Karpas-422 (cell line): ENCODE measurements around the gene NCAPG2. TPM values are rescaled to one million over a fixed set of nuclear protein-coding genes. Genes with fewer than 3 reads are reported as not detected.

ENCODE experiments used
- DNase-seq: peaks from one replicate; pipeline ENCODE4 v3.0.0-alpha.2; 2015
- H2AFZ ChIP-seq: fragments of 200-600 bp; sonication (generic); 2 replicates; pipeline ENCODE4 v1.6.1; 2014; ENCODE audit warnings: antibody characterized with exemption, low read length, mixed read lengths
- H3K27ac ChIP-seq: fragments of 200-600 bp; sonication (generic); 2 replicates; pipeline ENCODE4 v1.5.1; 2014; ENCODE audit warnings: mild to moderate bottlenecking, low read length, moderate library complexity
- H3K27me3 ChIP-seq: fragments of 200-600 bp; sonication (generic); 2 replicates; pipeline ENCODE4 v1.6.1; 2014; ENCODE audit warnings: low read length, mixed read lengths
- H3K36me3 ChIP-seq: fragments of 200-600 bp; sonication (generic); 2 replicates; pipeline ENCODE4 v1.6.1; 2014; ENCODE audit warnings: low read length, mixed read lengths; ENCODE audit not compliant: insufficient read depth
- H3K4me1 ChIP-seq: fragments of 200-600 bp; sonication (generic); 2 replicates; pipeline ENCODE4 v1.6.1; 2014; ENCODE audit warnings: mild to moderate bottlenecking, low read length, mixed read lengths
- H3K4me2 ChIP-seq: fragments of 200-600 bp; sonication (generic); 2 replicates; pipeline ENCODE4 v1.6.1; 2014; ENCODE audit warnings: low read length, low read depth, mild to moderate bottlenecking; ENCODE audit not compliant: poor library complexity, severe bottlenecking
- H3K4me3 ChIP-seq: fragments of 200-600 bp; sonication (generic); 2 replicates; pipeline ENCODE4 v1.5.1; 2014; ENCODE audit warnings: mild to moderate bottlenecking, antibody characterized with exemption, low read length, mixed read lengths
- H3K79me2 ChIP-seq: fragments of 200-600 bp; sonication (generic); 2 replicates; pipeline ENCODE4 v1.6.1; 2014; ENCODE audit warnings: mild to moderate bottlenecking, low read length, mixed read lengths
- H3K9ac ChIP-seq: fragments of 200-600 bp; sonication (generic); 2 replicates; pipeline ENCODE4 v1.6.0; 2014; ENCODE audit warnings: low read length
- H3K9me2 ChIP-seq: fragments of 200-600 bp; sonication (generic), shearing (Covaris generic); replicated peaks from 2 replicates; pipeline ENCODE4 v1.6.0; 2014; ENCODE audit warnings: mild to moderate bottlenecking, low read length, moderate library complexity; ENCODE audit not compliant: insufficient read depth
- H3K9me3 ChIP-seq: fragments of 300-700, 200-600 bp; sonication (generic); 2 replicates; pipeline ENCODE4 v1.6.1; 2014; ENCODE audit warnings: low read length, mixed read lengths
- H4K20me1 ChIP-seq: fragments of 200-600 bp; sonication (generic); 2 replicates; pipeline ENCODE4 v1.6.1; 2014; ENCODE audit warnings: mild to moderate bottlenecking, antibody characterized with exemption, low read length, low read depth; ENCODE audit not compliant: insufficient read depth
- total RNA-seq: library from RNA; depleted of rRNA; stranded (reverse); fragments of >200 nt; shearing (Covaris generic); gene quantifications from 2 replicates; pipeline ENCODE4 v1.2.3, GENCODE V29; 2014; ENCODE audit warnings: low replicate concordance

The NCAPG2 gene
- total RNA-seq, 1 experiment from 2014 or later = 23.4 TPM

DNA sequence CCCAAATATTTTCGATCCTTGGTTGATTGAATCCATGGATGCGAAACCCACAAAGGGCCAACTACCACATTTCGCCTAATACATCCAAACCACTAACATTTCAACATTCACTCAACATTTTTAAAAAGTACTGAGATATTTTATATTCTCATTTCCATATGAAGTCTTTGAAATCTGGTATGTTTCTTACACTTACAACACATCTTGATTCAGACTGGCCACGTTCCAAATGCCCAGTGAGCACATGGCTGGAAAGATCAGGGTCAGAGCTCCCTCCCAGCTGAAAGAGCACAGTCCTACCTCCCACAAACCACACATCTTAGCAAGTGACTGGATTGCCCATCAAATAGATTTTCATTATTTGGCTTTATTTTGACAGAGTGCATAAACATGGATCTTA lies 18.9 kb downstream of the NCAPG2 start:
- Histone ChIP-seq H2AFZ (no peak overlapping the region), H3K9me3 (no peaks in the 10 kb centered on the region), H3K27me3 (no peaks in the 10 kb centered on the region), H3K4me3 (no peak overlapping the region), H4K20me1 (no peaks in the 10 kb centered on the region), H3K27ac (no peak overlapping the region), H3K79me2 (peaks cover 5% of the 10 kb centered on the region), H3K9ac (no peak overlapping the region), H3K36me3 (peaks cover 66% of the 10 kb centered on the region), H3K9me2 (no peaks in the 10 kb centered on the region), H3K4me2 (no peak overlapping the region), H3K4me1 (no peaks in the 10 kb centered on the region)
- DNase-seq = no peak

GRCh38 chr7:158684329-158684728 lies 20.3 kb downstream of the NCAPG2 start:
- H3K79me2 ChIP-seq = 0 out of 2 replicates have a peak, but pooled peaks cover 4% of the 10 kb centered on the region
- no peak overlapping the region for H3K9ac ChIP-seq
- no peak overlapping the region for H2AFZ ChIP-seq
- H3K27me3 ChIP-seq = no peaks in the 10 kb centered on the region
- H3K4me2 ChIP-seq = no peak overlapping the region
- no peaks in the 10 kb centered on the region for H3K9me3 ChIP-seq
- H3K4me1 ChIP-seq = no peaks in the 10 kb centered on the region
- no peak overlapping the region for H3K27ac ChIP-seq
- H3K9me2 ChIP-seq = no peaks in the 10 kb centered on the region
- H4K20me1 ChIP-seq = no peaks in the 10 kb centered on the region
- no peak overlapping the region for H3K4me3 ChIP-seq
- H3K36me3 ChIP-seq = peaks cover 58% of the 10 kb centered on the region
- no peak for DNase-seq

GRCh38 chr7:158683541-158683940 lies 21.1 kb downstream of the NCAPG2 start:
- Histone ChIP-seq H3K9ac (no peak overlapping the region), H3K27ac (no peak overlapping the region), H3K4me2 (no peak overlapping the region), H3K36me3 (peaks cover 58% of the 10 kb centered on the region), H4K20me1 (no peaks in the 10 kb centered on the region), H3K79me2 (0 out of 2 replicates have a peak, but pooled peaks cover 5% of the 10 kb centered on the region), H3K4me3 (no peak overlapping the region), H3K9me2 (no peaks in the 10 kb centered on the region), H3K9me3 (no peaks in the 10 kb centered on the region), H3K27me3 (no peaks in the 10 kb centered on the region), H2AFZ (no peak overlapping the region), H3K4me1 (no peaks in the 10 kb centered on the region)
- DNase-seq = no peak

- H3K4me2 ChIP-seq = no peak overlapping the region
- 0 out of 2 replicates have a peak, but pooled peaks cover 8% of the 10 kb centered on the region for H3K79me2 ChIP-seq
- peaks cover 51% of the 10 kb centered on the region; the same call in 1 of the 2 replicates for H3K36me3 ChIP-seq
- no peak overlapping the region for H2AFZ ChIP-seq
- DNase-seq = no peak
- no peaks in the 10 kb centered on the region for H4K20me1 ChIP-seq
- no peaks in the 10 kb centered on the region for H3K27me3 ChIP-seq
- no peaks in the 10 kb centered on the region for H3K9me2 ChIP-seq
- no peaks in the 10 kb centered on the region for H3K9me3 ChIP-seq
- no peaks in the 10 kb centered on the region for H3K4me1 ChIP-seq
- no peak overlapping the region for H3K27ac ChIP-seq
- no peak overlapping the region for H3K4me3 ChIP-seq
- no peak overlapping the region for H3K9ac ChIP-seq
Observed at GRCh38 chr7:158682456-158682855, 22.1 kb downstream of the NCAPG2 start.

GRCh38 chr7:158680754-158681153 lies 23.9 kb downstream of the NCAPG2 start:
- H3K36me3 ChIP-seq = peaks cover 53% of the 10 kb centered on the region; the same call in 1 of the 2 replicates
- H3K27me3 ChIP-seq = no peaks in the 10 kb centered on the region
- no peaks in the 10 kb centered on the region for H3K9me2 ChIP-seq
- no peaks in the 10 kb centered on the region for H3K4me1 ChIP-seq
- DNase-seq = no peak
- H4K20me1 ChIP-seq = no peaks in the 10 kb centered on the region
- H3K27ac ChIP-seq = no peak overlapping the region
- no peak overlapping the region for H3K4me2 ChIP-seq
- no peak overlapping the region for H3K4me3 ChIP-seq
- peaks cover 17% of the 10 kb centered on the region for H3K79me2 ChIP-seq
- H2AFZ ChIP-seq = no peak overlapping the region
- no peak overlapping the region for H3K9ac ChIP-seq
- H3K9me3 ChIP-seq = no peaks in the 10 kb centered on the region

DNA sequence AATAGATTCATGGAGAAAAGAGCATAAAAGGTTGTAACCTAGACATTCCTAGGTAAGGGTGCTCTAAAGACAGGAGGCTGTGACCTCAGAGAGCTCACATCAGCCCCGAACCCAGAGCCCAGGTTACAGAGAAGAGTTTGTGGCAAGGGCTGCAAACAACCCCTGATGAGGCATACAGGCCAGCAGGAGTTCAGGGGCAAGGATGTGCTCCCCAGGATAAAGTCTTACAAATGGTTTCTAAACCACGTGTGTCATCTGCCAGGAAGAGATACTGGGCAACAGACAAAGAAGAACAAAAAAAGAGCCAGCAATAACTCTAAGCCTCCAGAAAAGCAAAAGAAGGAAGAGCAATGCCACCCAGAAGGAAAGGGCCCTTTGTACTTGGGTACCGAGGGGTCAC lies 27.7 kb downstream of the NCAPG2 start:
- peaks cover 25% of the 10 kb centered on the region for H3K79me2 ChIP-seq
- peaks cover 50% of the 10 kb centered on the region for H3K36me3 ChIP-seq

DNA sequence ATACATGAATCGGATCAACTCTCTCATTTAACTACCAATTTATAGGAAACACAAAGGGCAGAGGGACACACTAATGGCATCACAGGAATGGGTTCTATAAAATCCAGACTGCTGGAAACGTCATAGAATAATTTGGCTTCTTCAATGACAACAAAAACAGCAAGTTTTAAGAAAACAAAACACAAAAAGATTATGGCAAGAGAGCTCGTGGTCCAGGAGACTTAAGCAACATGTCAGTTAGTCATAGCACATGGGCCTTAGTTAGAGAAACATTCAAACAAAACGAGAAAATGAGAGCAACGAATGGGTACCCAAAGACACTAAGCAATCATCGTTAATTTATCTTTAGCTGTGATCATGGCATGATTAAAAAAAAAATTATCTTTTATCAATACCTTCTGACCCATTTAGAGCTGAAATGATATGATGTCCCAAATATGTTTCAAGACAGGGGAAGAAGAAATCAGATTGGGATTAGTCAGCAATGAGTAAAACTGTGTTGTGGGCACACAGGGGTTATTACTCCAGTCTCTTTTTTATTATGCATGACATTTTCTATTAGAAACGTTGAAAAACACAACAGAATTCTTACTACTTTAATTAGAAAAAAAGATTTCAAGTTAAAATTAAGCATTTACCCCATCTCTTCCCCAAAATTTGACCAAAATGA lies 28.3 kb downstream of the NCAPG2 start:
- DNase-seq = no peak
- Histone ChIP-seq H3K36me3 (peaks cover 53% of the 10 kb centered on the region), H3K27me3 (no peaks in the 10 kb centered on the region), H3K9ac (no peak overlapping the region), H3K27ac (no peak overlapping the region), H3K4me3 (no peak overlapping the region), H3K4me2 (no peak overlapping the region), H4K20me1 (no peaks in the 10 kb centered on the region), H3K79me2 (peaks cover 22% of the 10 kb centered on the region), H3K9me2 (no peaks in the 10 kb centered on the region), H3K9me3 (no peaks in the 10 kb centered on the region), H2AFZ (no peak overlapping the region), H3K4me1 (no peaks in the 10 kb centered on the region)

More for the DNA sequence above, 27.7 kb downstream of the NCAPG2 start:
- no peaks in the 10 kb centered on the region for H4K20me1 ChIP-seq
- no peaks in the 10 kb centered on the region for H3K27me3 ChIP-seq
- no peaks in the 10 kb centered on the region for H3K4me1 ChIP-seq
- no peak overlapping the region for H3K4me3 ChIP-seq
- H3K9me3 ChIP-seq = no peaks in the 10 kb centered on the region
- no peak overlapping the region for H3K27ac ChIP-seq
- no peaks in the 10 kb centered on the region for H3K9me2 ChIP-seq
- H3K4me2 ChIP-seq = no peak overlapping the region
- H3K9ac ChIP-seq = no peak overlapping the region
- DNase-seq = no peak
- H2AFZ ChIP-seq = no peak overlapping the region

DNA sequence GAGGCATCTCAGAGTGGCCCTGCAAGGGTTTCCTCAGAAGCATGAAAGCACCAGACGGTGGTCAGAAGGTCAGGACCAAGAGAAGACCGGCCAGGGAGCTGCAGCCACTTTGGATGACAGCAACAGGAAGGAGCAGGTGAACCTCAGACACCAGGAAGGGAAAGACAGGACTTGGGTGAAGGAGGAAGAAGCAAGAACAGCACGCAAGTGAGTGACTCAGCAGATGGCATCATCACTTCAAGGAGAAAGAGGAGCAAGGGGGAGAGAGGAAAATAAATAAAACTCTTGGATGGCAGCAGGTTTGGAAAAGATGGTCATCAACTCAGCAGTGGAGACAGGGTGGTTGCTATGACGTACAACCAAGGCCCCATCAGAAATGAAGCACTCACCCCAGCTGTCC lies 31.6 kb downstream of the NCAPG2 start:
- Histone ChIP-seq H3K4me2 (no peak overlapping the region), H3K27me3 (no peaks in the 10 kb centered on the region), H3K79me2 (peaks cover 23% of the 10 kb centered on the region), H3K9me2 (no peaks in the 10 kb centered on the region), H3K27ac (no peak overlapping the region), H3K4me1 (no peaks in the 10 kb centered on the region), H3K4me3 (no peak overlapping the region), H4K20me1 (no peaks in the 10 kb centered on the region), H2AFZ (no peak overlapping the region), H3K9me3 (no peaks in the 10 kb centered on the region), H3K9ac (no peak overlapping the region), H3K36me3 (peaks cover 49% of the 10 kb centered on the region)
- DNase-seq = no peak
